Sigmoid colon (tissue), 7 donors: ENCODE measurements around the gene MACROD2. TPM values are rescaled to one million over a fixed set of nuclear protein-coding genes. Genes with fewer than 3 reads are reported as not detected.

Source experiments
- DNase-seq: peaks from one replicate; pipeline ENCODE4 v3.0.0-alpha.2; 2019
- H3K27ac ChIP-seq, 4 donors: fragments of 200-600 bp; sonication (generic); one replicate each; pipeline ENCODE4 v1.5.1; 2016 to 2019; ENCODE audit warnings: mild to moderate bottlenecking in 1 of 4
- H3K27me3 ChIP-seq, 3 donors: fragments of 200-600 bp; sonication (generic); one replicate each; pipeline ENCODE4 v1.5.1; 2019; ENCODE audit warnings: mild to moderate bottlenecking in 1 of 3
- H3K36me3 ChIP-seq, 4 donors: fragments of 200-600 bp; sonication (generic); one replicate each; pipeline ENCODE4 v1.5.1; 2016 to 2019
- H3K4me1 ChIP-seq, 4 donors: fragments of 200-600 bp; sonication (generic); one replicate each; pipeline ENCODE4 v1.5.1; 2017 to 2019
- H3K4me3 ChIP-seq, 4 donors: fragments of 200-600 bp; sonication (generic); one replicate each; pipeline ENCODE4 v1.5.1; 2017 to 2019; ENCODE audit warnings: mild to moderate bottlenecking in 2 of 4, moderate library complexity in 1 of 4
- H3K9me3 ChIP-seq, 4 donors: fragments of 200-600 bp in 3 of 4; sonication (generic) in 3 of 4; one replicate each; pipeline versions ENCODE4 v1.5.1 to v1.6.1; 2013 to 2019
- CTCF ChIP-seq, 4 experiments: fragments of 450-650 bp in 3 of 4; fragments of 200-600 bp in 1 of 4; IDR thresholded peaks; one replicate each; pipeline ENCODE4 v1.5.1; 2016 to 2019; ENCODE audit warnings: antibody characterized with exemption in 4 of 4, mild to moderate bottlenecking in 3 of 4, moderate library complexity in 2 of 4
- EP300 ChIP-seq, 4 donors: sonication (generic); formaldehyde crosslinking; IDR thresholded peaks; one replicate each; pipeline ENCODE4 v1.6.1; 2017; ENCODE audit warnings: antibody characterized with exemption in 4 of 4
- POLR2A ChIP-seq, 2 donors: fragments of 450-650 bp; IDR thresholded peaks; one replicate each; pipeline ENCODE4 v1.6.1; 2016; ENCODE audit warnings: antibody characterized with exemption in 2 of 2, mild to moderate bottlenecking in 2 of 2, moderate library complexity in 2 of 2
- POLR2AphosphoS5 ChIP-seq, 4 donors: sonication (generic); formaldehyde crosslinking; IDR thresholded peaks; one replicate each; pipeline ENCODE4 v1.6.1; 2017; ENCODE audit warnings: antibody characterized with exemption in 4 of 4
- WGBS, 2 donors: extraction: QIAGEN DNeasy Blood & Tissue Kit; methylation state at CpG; one replicate each; pipeline ENCODE4 v1.1.7; 2013; 5-methylcytosine and 5-hydroxymethylcytosine counted together
- intact Hi-C: fragments of 100-400 bp; cut with DNase I; formaldehyde crosslinking; loops from one replicate; pipeline ENCODE4 v1.15.1; 2023
- polyA plus RNA-seq, 3 donors: library from polyadenylated mRNA; stranded (reverse); fragments of 200-250 nt; gene quantifications; one replicate each; pipeline ENCODE4 v1.2.3, GENCODE V29; 2013
- total RNA-seq, 4 donors: library from RNA; depleted of rRNA; stranded (reverse); fragments of >200 nt; gene quantifications; one replicate each; pipeline ENCODE4 v1.1.0, GENCODE V29; 2016
- donor health status: healthy with polysubstance abuse.
- donor health status: Bipolar disorder and iron deficiency.
- donor health status: healthy.

MACROD2 gene
- total and polyA plus RNA-seq, 7 donors: 1.2 to 22.4 (median 5.8) TPM

DNA sequence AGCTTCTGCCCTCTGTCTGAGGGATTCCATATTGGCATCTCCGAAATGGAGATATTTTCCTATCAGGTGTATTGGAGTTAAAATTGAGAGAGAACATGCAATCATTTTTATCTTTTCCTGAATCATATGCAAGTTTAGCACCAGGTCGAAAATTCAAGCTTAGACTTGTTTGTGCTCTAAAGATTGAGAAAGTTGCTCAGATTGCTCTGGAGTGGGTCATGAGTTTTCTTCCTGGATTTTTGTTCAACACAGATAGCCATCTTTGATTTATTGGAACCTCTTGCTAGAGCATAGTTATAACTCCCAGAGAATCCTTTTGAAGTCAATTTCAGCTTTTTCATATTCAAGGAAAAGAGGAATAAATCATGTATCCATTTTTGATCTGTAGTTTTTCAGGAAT, 715.6 kb downstream of the MACROD2 start:
- 88 to 91% methylated on average over 2 of the region's 2 CpGs for WGBS, 2 donors
- no peaks in the 10 kb centered on the region for H3K36me3 ChIP-seq
- intact Hi-C loops: no loop called here
- H3K27ac ChIP-seq: no peak overlapping the region
- H3K9me3 ChIP-seq: no peaks in the 10 kb centered on the region
- H3K27me3 ChIP-seq: no peaks in the 10 kb centered on the region
- no peak overlapping the region for H3K4me3 ChIP-seq
- H3K4me1 ChIP-seq: peaks cover 0 to 23% (median 10%) of the 10 kb centered on the region in 4 donors
- no peak for DNase-seq
- TF ChIP-seq POLR2A (IDR thresholded peaks at IDR 0.05): no peak
- no peak for TF ChIP-seq POLR2AphosphoS5 (IDR thresholded peaks at IDR 0.05)
- no peak for TF ChIP-seq EP300 (IDR thresholded peaks at IDR 0.05)
- TF ChIP-seq CTCF (IDR thresholded peaks at IDR 0.05): no peak

GRCh38 chr20:14711652-14712051, 716.3 kb downstream of the MACROD2 start:
- H3K36me3 ChIP-seq: no peaks in the 10 kb centered on the region
- peaks cover 0 to 23% (median 10%) of the 10 kb centered on the region in 4 donors for H3K4me1 ChIP-seq
- intact Hi-C loops: no loop called here
- WGBS, 2 donors: 75 to 89% methylated on average over 2 of the region's 2 CpGs
- no peak overlapping the region for H3K27ac ChIP-seq
- TF ChIP-seq POLR2AphosphoS5 (IDR thresholded peaks at IDR 0.05) (no peak), EP300 (IDR thresholded peaks at IDR 0.05) (no peak), CTCF (IDR thresholded peaks at IDR 0.05) (no peak), POLR2A (IDR thresholded peaks at IDR 0.05) (no peak)
- H3K4me3 ChIP-seq: no peak overlapping the region
- no peaks in the 10 kb centered on the region for H3K9me3 ChIP-seq
- no peak for DNase-seq
- no peaks in the 10 kb centered on the region for H3K27me3 ChIP-seq

GRCh38 chr20:14712302-14712739, 717.0 kb downstream of the MACROD2 start:
- TF ChIP-seq CTCF (IDR thresholded peaks at IDR 0.05) (no peak), POLR2A (IDR thresholded peaks at IDR 0.05) (no peak), EP300 (IDR thresholded peaks at IDR 0.05) (no peak), POLR2AphosphoS5 (IDR thresholded peaks at IDR 0.05) (no peak)
- Histone ChIP-seq H3K4me1 (peaks cover 0 to 23% (median 10%) of the 10 kb centered on the region in 4 donors), H3K4me3 (no peak overlapping the region), H3K27me3 (no peaks in the 10 kb centered on the region), H3K9me3 (no peaks in the 10 kb centered on the region), H3K36me3 (no peaks in the 10 kb centered on the region), H3K27ac (no peak overlapping the region)
- 81 to 85% methylated on average over 6 of the region's 6 CpGs for WGBS, 2 donors
- intact Hi-C loops: no loop called here
- DNase-seq: no peak

GRCh38 chr20:14715400-14715799, 720.1 kb downstream of the MACROD2 start:
- intact Hi-C loops: no loop called here
- WGBS, 2 donors: 79 to 86% methylated on average over 3 of the region's 3 CpGs
- Histone ChIP-seq H3K4me1 (peaks cover 0 to 16% (median 10%) of the 10 kb centered on the region in 4 donors), H3K36me3 (no peaks in the 10 kb centered on the region), H3K4me3 (no peak overlapping the region), H3K27ac (no peak overlapping the region), H3K9me3 (no peaks in the 10 kb centered on the region), H3K27me3 (no peaks in the 10 kb centered on the region)
- TF ChIP-seq POLR2AphosphoS5 (IDR thresholded peaks at IDR 0.05) (no peak), EP300 (IDR thresholded peaks at IDR 0.05) (no peak), CTCF (IDR thresholded peaks at IDR 0.05) (no peak), POLR2A (IDR thresholded peaks at IDR 0.05) (no peak)
- no peak for DNase-seq

- intact Hi-C loops: no loop called here
Observed at GRCh38 chr20:14716351-14716801, 721.1 kb downstream of the MACROD2 start.

More at GRCh38 chr20:14716351-14716801, 721.1 kb downstream of the MACROD2 start:
- Histone ChIP-seq H3K27ac (no peak overlapping the region), H3K4me1 (peaks cover 0 to 14% (median 9%) of the 10 kb centered on the region in 4 donors), H3K36me3 (no peaks in the 10 kb centered on the region), H3K4me3 (no peak overlapping the region), H3K27me3 (no peaks in the 10 kb centered on the region), H3K9me3 (no peaks in the 10 kb centered on the region)
- WGBS, 2 donors: 83 to 91% methylated on average over 5 of the region's 5 CpGs
- TF ChIP-seq CTCF (IDR thresholded peaks at IDR 0.05) (no peak), POLR2AphosphoS5 (IDR thresholded peaks at IDR 0.05) (no peak)
- no peak for DNase-seq
